ENCODE data around the gene ANKRD40.
A peak's percentile ranks its signal among the peaks of the same experiment; 100 is the strongest.
"Not testable (repeated sequence)": the region's sequence is repeated elsewhere in the genome, so short reads cannot be mapped to it uniquely, and the experiment has no call there.

Gene ANKRD40

GRCh38 chr17:50707289-50708049, at the start of gene ANKRD40:
ANKRD40 (minus strand) TSS chr17:50707914; CDS start chr17:50707654, 260 bp downstream.
- DNase-seq, result peak; percentile 90

GRCh38 chr17:50754521-50754920, 46.8 kb upstream of the ANKRD40 start:
- no peak for DNase-seq

GRCh38 chr17:50749245-50749644, 41.5 kb upstream of the ANKRD40 start:
- DNase-seq, result no peak

GRCh38 chr17:50745631-50746030, 37.9 kb upstream of the ANKRD40 start:
- DNase-seq, result no peak

GRCh38 chr17:50739098-50739497, 31.4 kb upstream of the ANKRD40 start:
- no peak for DNase-seq

GRCh38 chr17:50737118-50737698, 29.5 kb upstream of the ANKRD40 start:
- DNase-seq, result no peak

GRCh38 chr17:50735287-50735686, 27.6 kb upstream of the ANKRD40 start:
- no peak for DNase-seq

GRCh38 chr17:50731575-50732460, 24.1 kb upstream of the ANKRD40 start:
- no peak for DNase-seq

- no peak for DNase-seq
These were observed 21.4 kb upstream of the ANKRD40 start for GRCh38 chr17:50728881-50729765.

GRCh38 chr17:50728112-50728429, 20.4 kb upstream of the ANKRD40 start:
- no peak for DNase-seq

- DNase-seq, result no peak
These were observed 18.3 kb upstream of the ANKRD40 start for GRCh38 chr17:50725769-50726655.

GRCh38 chr17:50724622-50725021, 16.9 kb upstream of the ANKRD40 start:
- DNase-seq, result not testable (repeated sequence)

GRCh38 chr17:50722746-50723145, 15.0 kb upstream of the ANKRD40 start:
- no peak for DNase-seq

- no peak for DNase-seq
These were observed 13.7 kb upstream of the ANKRD40 start for GRCh38 chr17:50721194-50722010.

- no peak for DNase-seq
These were observed 12.4 kb upstream of the ANKRD40 start for GRCh38 chr17:50719924-50720794.

GRCh38 chr17:50719144-50719923, 11.6 kb upstream of the ANKRD40 start, which contains the start of gene LUC7L3:
LUC7L3 (plus strand) TSS chr17:50719603; CDS start chr17:50719733, 130 bp downstream.
- DNase-seq, result peak; percentile 93

- DNase-seq, result no peak
These were observed 7.8 kb upstream of the ANKRD40 start for GRCh38 chr17:50715471-50715870.

- no peak for DNase-seq
These were observed 4.9 kb upstream of the ANKRD40 start for GRCh38 chr17:50712641-50713040.

GRCh38 chr17:50710650-50711049, 2.9 kb upstream of the ANKRD40 start:
- no peak for DNase-seq

Measured in activated CD8-positive, alpha-beta memory T cell treated with anti-CD3 and anti-CD28 coated beads, Interleukin-2, amount 50 U/mL, for 4 hours (primary cell).